Body of pancreas (tissue), 4 donors: Measurements from ENCODE around the gene EYA2. TPM values are rescaled to one million over a fixed set of nuclear protein-coding genes. Genes with fewer than 3 reads are reported as not detected.

Experiments
- ATAC-seq: fragments of 150-250 bp; one replicate; pipeline ENCODE4 v1.9.1; 2016
- DNase-seq, 4 donors: peaks; one replicate each; pipeline ENCODE4 v3.0.0-alpha.2; 2019
- H3K27ac ChIP-seq, 4 donors: fragments of 200-600 bp; sonication (generic); 1 replicate in 3 of 4; 2 replicates in 1 of 4; pipeline versions ENCODE4 v1.5.1 to v1.6.1; 2016 to 2019; ENCODE audit warnings: mild to moderate bottlenecking in 1 of 4, mixed read lengths in 1 of 4, moderate library complexity in 1 of 4
- H3K27me3 ChIP-seq, 2 donors: fragments of 200-600 bp; sonication (generic); one replicate each; pipeline ENCODE4 v1.6.0; 2016; ENCODE audit warnings: mild to moderate bottlenecking in 1 of 2
- H3K36me3 ChIP-seq, 2 donors: fragments of 200-600 bp; sonication (generic); replicated peaks in 1 of 2; 2 replicates each; pipeline ENCODE4 v1.5.1; 2016; ENCODE audit warnings: low read depth in 2 of 2; ENCODE audit not compliant: insufficient read depth in 1 of 2
- H3K4me1 ChIP-seq: fragments of 200-600 bp; sonication (generic); one replicate; pipeline ENCODE4 v1.6.0; 2016
- H3K4me3 ChIP-seq, 2 donors: fragments of 200-600 bp; sonication (generic); 1 replicate in 1 of 2; 2 replicates in 1 of 2; pipeline ENCODE4 v1.5.1; 2016 to 2019
- H3K9me3 ChIP-seq, 3 donors: fragments of 200-600 bp; sonication (generic); 1 replicate in 2 of 3; 2 replicates in 1 of 3; pipeline ENCODE4 v1.5.1; 2016
- CTCF ChIP-seq, 7 experiments: fragments of 450-650 bp in 4 of 7; fragments of 200-600 bp in 3 of 7; sonication (generic) in 3 of 7; IDR thresholded peaks; one replicate each; pipeline ENCODE4 v1.5.1; 2016 to 2019; ENCODE audit warnings: antibody characterized with exemption in 7 of 7
- POLR2A ChIP-seq, 3 donors: fragments of 450-650 bp; IDR thresholded peaks; one replicate each; pipeline ENCODE4 v1.6.1; 2016; ENCODE audit warnings: antibody characterized with exemption in 3 of 3, mild to moderate bottlenecking in 2 of 3
- WGBS, 2 donors: methylation state at CpG; one replicate each; pipeline ENCODE4 v1.1.5; 2017; 5-methylcytosine and 5-hydroxymethylcytosine counted together
- intact Hi-C: fragments of 100-400 bp; cut with DNase I; formaldehyde crosslinking; loops from one replicate; pipeline ENCODE4 v1.15.1; 2023
- total RNA-seq, 2 donors: library from RNA; depleted of rRNA; stranded (reverse); fragments of >200 nt; gene quantifications; one replicate each; pipeline ENCODE4 v1.1.0, GENCODE V29; 2016

The EYA2 gene
- total RNA-seq, 2 donors from 2014 or later = 0.52 to 3.6 TPM

GRCh38 chr20:47050996-47051395 is 156.4 kb downstream of the EYA2 start:
- intact Hi-C loops = no loop called here
- DNase-seq (no peak), ATAC-seq (no peak)
- Histone ChIP-seq H3K9me3 (no peaks in the 10 kb centered on the region), H3K27me3 (no peaks in the 10 kb centered on the region), H3K36me3 (no peaks in the 10 kb centered on the region), H3K27ac (no peak overlapping the region), H3K4me3 (no peak overlapping the region), H3K4me1 (no peaks in the 10 kb centered on the region)
- no peak for TF ChIP-seq CTCF (IDR thresholded peaks at IDR 0.05)
- TF ChIP-seq POLR2A (IDR thresholded peaks at IDR 0.05) = no peak
- WGBS, 2 donors = 73 to 76% methylated on average over 14 of the region's 14 CpGs

GRCh38 chr20:47051936-47052526 is 157.4 kb downstream of the EYA2 start:
- H3K9me3 ChIP-seq = no peaks in the 10 kb centered on the region
- no peak for TF ChIP-seq POLR2A (IDR thresholded peaks at IDR 0.05)
- no peak for TF ChIP-seq CTCF (IDR thresholded peaks at IDR 0.05)
- DNase-seq = no peak
- no peak overlapping the region for H3K4me3 ChIP-seq
- intact Hi-C loops = no loop called here
- H3K27me3 ChIP-seq = no peaks in the 10 kb centered on the region
- no peaks in the 10 kb centered on the region for H3K36me3 ChIP-seq
- ATAC-seq = no peak
- 24 to 31% methylated on average over 8 of the region's 8 CpGs for WGBS, 2 donors
- no peaks in the 10 kb centered on the region for H3K4me1 ChIP-seq
- H3K27ac ChIP-seq = no peak overlapping the region

- WGBS, 2 donors = 81 to 87% methylated on average over 5 of the region's 5 CpGs
- Histone ChIP-seq H3K36me3 (no peaks in the 10 kb centered on the region), H3K9me3 (no peaks in the 10 kb centered on the region), H3K4me1 (no peaks in the 10 kb centered on the region), H3K4me3 (no peak overlapping the region), H3K27ac (no peak overlapping the region), H3K27me3 (no peaks in the 10 kb centered on the region)
- no peak for TF ChIP-seq CTCF (IDR thresholded peaks at IDR 0.05)
- TF ChIP-seq POLR2A (IDR thresholded peaks at IDR 0.05) = no peak
- intact Hi-C loops = no loop called here
- DNase-seq (no peak), ATAC-seq (no peak)
Measured at GRCh38 chr20:47054506-47054905, 159.9 kb downstream of the EYA2 start.

GRCh38 chr20:47054945-47055344 is 160.3 kb downstream of the EYA2 start:
- no peaks in the 10 kb centered on the region for H3K9me3 ChIP-seq
- no peaks in the 10 kb centered on the region for H3K4me1 ChIP-seq
- H3K4me3 ChIP-seq = no peak overlapping the region
- DNase-seq (no peak), ATAC-seq (no peak)
- no peak overlapping the region for H3K27ac ChIP-seq
- WGBS, 2 donors = 71 to 75% methylated on average over 6 of the region's 6 CpGs
- no peaks in the 10 kb centered on the region for H3K36me3 ChIP-seq
- intact Hi-C loops = no loop called here
- H3K27me3 ChIP-seq = no peaks in the 10 kb centered on the region
- TF ChIP-seq POLR2A (IDR thresholded peaks at IDR 0.05) (no peak), CTCF (IDR thresholded peaks at IDR 0.05) (no peak)

- Histone ChIP-seq H3K27me3 (no peaks in the 10 kb centered on the region), H3K4me1 (no peaks in the 10 kb centered on the region), H3K36me3 (no peaks in the 10 kb centered on the region), H3K9me3 (no peaks in the 10 kb centered on the region), H3K27ac (no peak overlapping the region), H3K4me3 (no peak overlapping the region)
- 41 to 48% methylated on average over 13 of the region's 13 CpGs for WGBS, 2 donors
- DNase-seq = no peak
- ATAC-seq = no peak
- TF ChIP-seq CTCF (IDR thresholded peaks at IDR 0.05) (no peak), POLR2A (IDR thresholded peaks at IDR 0.05) (no peak)
- intact Hi-C loops = no loop called here
Measured at GRCh38 chr20:47055699-47056369, 161.2 kb downstream of the EYA2 start.
